Liver (tissue), 9 donors: ENCODE results near the gene CD79B. TPM values are rescaled to one million over a fixed set of nuclear protein-coding genes. Genes with fewer than 3 reads are reported as not detected.

Experiments used
- DNase-seq: peaks from one replicate; pipeline ENCODE4 v3.0.0-alpha.2; 2017; ENCODE audit warnings: low spot score
- H3K27ac ChIP-seq, 2 donors: one replicate each; pipeline ENCODE4 v1.7.0; 2013; ENCODE audit warnings: inconsistent platforms in 2 of 2, low read length in 2 of 2, control low read depth in 1 of 2, low read depth in 1 of 2, mild to moderate bottlenecking in 1 of 2
- H3K27me3 ChIP-seq, 4 donors: one replicate each; pipeline versions ENCODE4 v1.6.1 to v1.7.0; 2013; ENCODE audit warnings: low read length in 3 of 4, inconsistent platforms in 1 of 4, mild to moderate bottlenecking in 1 of 4, moderate library complexity in 1 of 4; ENCODE audit not compliant: control insufficient read depth in 4 of 4, insufficient read depth in 4 of 4
- H3K36me3 ChIP-seq, 4 donors: one replicate each; pipeline versions ENCODE4 v1.6.1 to v1.7.0; 2013; ENCODE audit warnings: low read length in 3 of 4, mild to moderate bottlenecking in 3 of 4, low read depth in 1 of 4, moderate library complexity in 1 of 4; ENCODE audit not compliant: control insufficient read depth in 4 of 4, insufficient read depth in 3 of 4
- H3K4me1 ChIP-seq, 4 donors: one replicate each; pipeline versions ENCODE4 v1.6.1 to v1.7.0; 2013; ENCODE audit warnings: low read length in 3 of 4, mild to moderate bottlenecking in 3 of 4, moderate library complexity in 1 of 4; ENCODE audit not compliant: control insufficient read depth in 4 of 4, insufficient read depth in 4 of 4
- H3K4me3 ChIP-seq, 3 donors: one replicate each; pipeline versions ENCODE4 v1.6.1 to v1.7.0; 2013; ENCODE audit warnings: low read length in 3 of 3, control low read depth in 1 of 3, low read depth in 1 of 3, mild to moderate bottlenecking in 1 of 3
- H3K9ac ChIP-seq, 2 donors: one replicate each; pipeline ENCODE4 v1.7.0; 2013; ENCODE audit warnings: low read length in 2 of 2, mild to moderate bottlenecking in 2 of 2, moderate library complexity in 2 of 2, control low read depth in 1 of 2, low read depth in 1 of 2
- H3K9me3 ChIP-seq, 4 donors: one replicate each; pipeline versions ENCODE4 v1.6.1 to v1.7.0; 2013; ENCODE audit warnings: low read length in 3 of 4; ENCODE audit not compliant: control insufficient read depth in 4 of 4
- ATF3 ChIP-seq: IDR thresholded peaks from 2 replicates; pipeline ENCODE4 v1.6.1; 2016; ENCODE audit warnings: antibody characterized with exemption
- EGR1 ChIP-seq, 2 donors: IDR thresholded peaks; 2 replicates each; pipeline ENCODE4 v1.6.1; 2016 to 2018; ENCODE audit warnings: antibody characterized with exemption in 2 of 2, low read depth in 2 of 2
- FOXA1 ChIP-seq: IDR thresholded peaks from 2 replicates; pipeline ENCODE4 v1.6.1; 2016; ENCODE audit warnings: antibody characterized with exemption
- FOXA2 ChIP-seq: IDR thresholded peaks from 2 replicates; pipeline ENCODE4 v1.6.1; 2016; ENCODE audit warnings: antibody characterized with exemption
- GABPA ChIP-seq, 2 donors: IDR thresholded peaks in 1 of 2; conservative IDR thresholded peaks in 1 of 2; 2 replicates each; pipeline ENCODE4 v1.6.1; 2016; ENCODE audit warnings: antibody characterized with exemption in 2 of 2, mild to moderate bottlenecking in 1 of 2, moderate library complexity in 1 of 2
- HNF4A ChIP-seq, 2 donors: conservative IDR thresholded peaks; 2 replicates each; pipeline ENCODE4 v1.6.1; 2016; ENCODE audit warnings: antibody characterized with exemption in 2 of 2, mild to moderate bottlenecking in 2 of 2
- HNF4G ChIP-seq: IDR thresholded peaks from 2 replicates; pipeline ENCODE4 v1.6.1; 2016; ENCODE audit warnings: antibody characterized with exemption
- JUND ChIP-seq, 2 donors: IDR thresholded peaks; 2 replicates each; pipeline ENCODE4 v1.6.1; 2016; ENCODE audit warnings: antibody characterized with exemption in 2 of 2
- NR2F2 ChIP-seq: IDR thresholded peaks from 2 replicates; pipeline ENCODE4 v1.6.1; 2016; ENCODE audit warnings: antibody characterized with exemption
- RAD21 ChIP-seq, 2 donors: IDR thresholded peaks; 2 replicates each; pipeline ENCODE4 v1.6.1; 2016; ENCODE audit warnings: antibody characterized with exemption in 2 of 2, mild to moderate bottlenecking in 2 of 2
- REST ChIP-seq: IDR thresholded peaks from 2 replicates; pipeline ENCODE4 v1.6.1; 2016; ENCODE audit warnings: antibody characterized with exemption, mild to moderate bottlenecking
- RXRA ChIP-seq, 2 donors: IDR thresholded peaks; 2 replicates each; pipeline ENCODE4 v1.6.1; 2017 to 2018; ENCODE audit warnings: antibody characterized with exemption in 2 of 2, mild to moderate bottlenecking in 1 of 2
- SP1 ChIP-seq: IDR thresholded peaks from 2 replicates; pipeline ENCODE4 v1.6.1; 2018; ENCODE audit warnings: antibody characterized with exemption, mild to moderate bottlenecking
- TAF1 ChIP-seq: conservative IDR thresholded peaks from 2 replicates; pipeline ENCODE4 v1.6.1; 2016; ENCODE audit warnings: antibody characterized with exemption, mild to moderate bottlenecking
- YY1 ChIP-seq: IDR thresholded peaks from 2 replicates; pipeline ENCODE4 v1.6.1; 2016; ENCODE audit warnings: antibody characterized with exemption, mild to moderate bottlenecking
- ZBTB33 ChIP-seq: IDR thresholded peaks from 2 replicates; pipeline ENCODE4 v1.6.1; 2016; ENCODE audit warnings: antibody characterized with exemption
- WGBS: extraction: QIAGEN DNeasy Blood & Tissue Kit; methylation state at CpG from one replicate; pipeline ENCODE4 v1.1.7; 2013; 5-methylcytosine and 5-hydroxymethylcytosine counted together
- polyA plus RNA-seq, 2 donors: library from polyadenylated mRNA; stranded (reverse) in 1 of 2; unstranded in 1 of 2; fragments of 200-250 nt in 1 of 2; fragments of >200 nt in 1 of 2; fragmentation: Nextera tagmentation in 1 of 2; extraction: Ambion mirVana in 1 of 2; gene quantifications; one replicate each; pipeline versions ENCODE4 v1.2.1 to v1.2.3, GENCODE V29; 2013 to 2015
- total RNA-seq, 2 donors: library from RNA; depleted of rRNA; stranded (reverse); fragments of >200 nt; gene quantifications; one replicate each; pipeline ENCODE4 v1.2.3, GENCODE V29; 2014
- TF ChIP-seq, protein P1 (sequence below): fragments of 150-350 bp; IDR thresholded peaks from 2 replicates; pipeline ENCODE4 v1.5.1; 2017; ENCODE audit warnings: improper control_type of control experiment, low read depth, low read length; ENCODE audit not compliant: missing input control
- TF ChIP-seq, protein P2 (sequence below): IDR thresholded peaks from 2 replicates; pipeline ENCODE4 v1.6.1; 2016; ENCODE audit warnings: antibody characterized with exemption
- donor health status: healthy.
- donor health status: healthy.
- donor health status: healthy.
- donor health status: healthy.
- donor health status: healthy.

CD79B gene
- total and polyA plus RNA-seq, 4 donors = 1.3 to 6.5 (median 3.5) TPM

GRCh38 chr17:63960006-63960405, 27.9 kb upstream of the CD79B start:
- Histone ChIP-seq H3K4me1 (peaks cover 2 to 5% (median 4%) of the 10 kb centered on the region in 4 donors), H3K9ac (no peak overlapping the region), H3K36me3 (no peaks in the 10 kb centered on the region), H3K4me3 (no peak overlapping the region), H3K27me3 (no peaks in the 10 kb centered on the region), H3K9me3 (no peaks in the 10 kb centered on the region), H3K27ac (no peak overlapping the region)
- no peak for DNase-seq
- TF ChIP-seq EGR1 (IDR thresholded peaks at IDR 0.05; ENCODE audit: low read depth in 2 of 2) (no peak), FOXA1 (no peak), GABPA (IDR thresholded peaks at IDR 0.05 in 1 of 2, conservative IDR thresholded peaks at IDR 0.05 in 1 of 2) (no peak), ZBTB33 (no peak), YY1 (no peak), TAF1 (no peak), HNF4G (no peak), SP1 (no peak), HNF4A (conservative IDR thresholded peaks at IDR 0.05) (no peak), RXRA (IDR thresholded peaks at IDR 0.05) (no peak), ATF3 (no peak), RAD21 (IDR thresholded peaks at IDR 0.05) (no peak), REST (no peak), FOXA2 (no peak), JUND (IDR thresholded peaks at IDR 0.05) (no peak), NR2F2 (no peak)
- TF ChIP-seq, protein P1, sequence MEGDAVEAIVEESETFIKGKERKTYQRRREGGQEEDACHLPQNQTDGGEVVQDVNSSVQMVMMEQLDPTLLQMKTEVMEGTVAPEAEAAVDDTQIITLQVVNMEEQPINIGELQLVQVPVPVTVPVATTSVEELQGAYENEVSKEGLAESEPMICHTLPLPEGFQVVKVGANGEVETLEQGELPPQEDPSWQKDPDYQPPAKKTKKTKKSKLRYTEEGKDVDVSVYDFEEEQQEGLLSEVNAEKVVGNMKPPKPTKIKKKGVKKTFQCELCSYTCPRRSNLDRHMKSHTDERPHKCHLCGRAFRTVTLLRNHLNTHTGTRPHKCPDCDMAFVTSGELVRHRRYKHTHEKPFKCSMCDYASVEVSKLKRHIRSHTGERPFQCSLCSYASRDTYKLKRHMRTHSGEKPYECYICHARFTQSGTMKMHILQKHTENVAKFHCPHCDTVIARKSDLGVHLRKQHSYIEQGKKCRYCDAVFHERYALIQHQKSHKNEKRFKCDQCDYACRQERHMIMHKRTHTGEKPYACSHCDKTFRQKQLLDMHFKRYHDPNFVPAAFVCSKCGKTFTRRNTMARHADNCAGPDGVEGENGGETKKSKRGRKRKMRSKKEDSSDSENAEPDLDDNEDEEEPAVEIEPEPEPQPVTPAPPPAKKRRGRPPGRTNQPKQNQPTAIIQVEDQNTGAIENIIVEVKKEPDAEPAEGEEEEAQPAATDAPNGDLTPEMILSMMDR = no peak
- TF ChIP-seq, protein P2, sequence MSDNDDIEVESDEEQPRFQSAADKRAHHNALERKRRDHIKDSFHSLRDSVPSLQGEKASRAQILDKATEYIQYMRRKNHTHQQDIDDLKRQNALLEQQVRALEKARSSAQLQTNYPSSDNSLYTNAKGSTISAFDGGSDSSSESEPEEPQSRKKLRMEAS = no peak
- WGBS = 85% methylated on average over 9 of the region's 9 CpGs
